AG04450 (cell line): Measurements from ENCODE around the gene TBCCD1. TPM values are rescaled to one million over a fixed set of nuclear protein-coding genes. Genes with fewer than 3 reads are reported as not detected.
A peak's percentile ranks its signal among the peaks of the same experiment; 100 is the strongest.

Experiments used
- CTCF ChIA-PET: fragments of 300-600, 350-600 bp; formaldehyde crosslinking; extraction: SDS; loops from one replicate; lab custom pipeline; 2022; ENCODE audit warnings: antibody characterized with exemption, inconsistent platforms; lab: Charles Lee
- POLR2A ChIA-PET: fragments of 350-600 bp; formaldehyde crosslinking; extraction: SDS; loops from one replicate; lab custom pipeline; 2021; ENCODE audit warnings: antibody characterized with exemption, inconsistent platforms; lab: Yijun Ruan, JAX
- DNase-seq: peaks from one replicate; pipeline ENCODE4 v3.0.0-alpha.2; 2011; ENCODE audit warnings: low read depth, low spot score
- H3K27ac ChIP-seq: one replicate; pipeline ENCODE4 v1.5.1; 2012; ENCODE audit warnings: low read depth, low read length, control low read depth
- H3K27me3 ChIP-seq: one replicate; pipeline ENCODE4 v1.6.0; 2012; ENCODE audit warnings: low read length; ENCODE audit not compliant: control insufficient read depth, insufficient read depth
- H3K4me3 ChIP-seq: 2 replicates; pipeline ENCODE4 v1.5.1; 2011; ENCODE audit warnings: mild to moderate bottlenecking, low read depth, low read length, control low read depth
- H3K9me3 ChIP-seq: 2 replicates; pipeline ENCODE4 v1.5.1; 2012; ENCODE audit warnings: low read length; ENCODE audit not compliant: control insufficient read depth, insufficient read depth
- polyA plus RNA-seq: library from polyadenylated mRNA; depleted of rRNA; stranded (reverse); fragments of >200 nt; gene quantifications from 2 replicates; pipeline ENCODE4 v1.2.3, GENCODE V29; 2011
- TF ChIP-seq, protein P1 (sequence below): IDR thresholded peaks from 2 replicates; pipeline ENCODE4 v1.5.1; 2011; ENCODE audit warnings: low read depth, low read length, control low read depth, inconsistent platforms

The TBCCD1 gene
- polyA plus RNA-seq, 1 experiment, result 13.1 TPM

DNA sequence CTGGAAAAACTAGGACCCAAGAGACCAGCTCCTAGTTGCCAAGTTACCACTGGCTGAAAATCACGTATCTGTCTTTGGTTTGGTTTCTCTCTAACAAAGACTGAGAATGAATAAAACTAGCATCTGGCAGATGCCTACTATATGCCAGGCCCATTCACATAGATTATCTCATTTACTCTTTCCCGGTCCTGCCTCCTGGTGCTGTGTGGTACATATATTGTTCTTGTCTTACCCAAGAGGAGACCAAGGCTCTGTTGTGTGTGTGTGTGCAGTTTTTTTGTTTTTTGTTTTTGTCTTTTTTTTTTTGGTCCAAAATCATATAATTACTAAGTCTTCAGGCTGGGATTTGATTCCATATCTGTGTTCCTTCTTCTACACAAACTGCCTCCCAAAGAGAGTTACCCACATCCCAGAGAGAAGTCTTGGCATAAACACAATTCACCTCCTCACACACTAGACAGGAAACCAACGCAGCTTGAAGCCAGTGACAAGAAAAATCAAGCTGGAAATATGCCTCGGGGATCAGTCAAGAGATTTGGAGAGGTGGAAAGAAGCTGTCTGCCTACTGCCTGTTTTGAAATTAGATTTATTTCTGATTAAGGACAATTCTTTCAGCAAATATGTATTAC, 46.6 kb upstream of the TBCCD1 start:
- ChIA-PET CTCF (interaction anchor here (0.7 to 5.9 kb wide), 27 partner anchors 9 to 1102 kb away, joined by 3 to 186 read pairs (median 7); partner anchors contain the start of genes DNAJB11, EIF4A2, RFC4 and TBCCD1), POLR2A (interaction anchor here (1.9 kb wide), 1 partner anchor 170 kb away, joined by 13 read pairs; the partner anchor contains the start of gene EIF4A2)
- Histone ChIP-seq H3K9me3 (no peaks in the 10 kb centered on the region), H3K27ac (no peak overlapping the region), H3K4me3 (no peak overlapping the region), H3K27me3 (peaks cover 19% of the 10 kb centered on the region)
- TF ChIP-seq, protein P1, sequence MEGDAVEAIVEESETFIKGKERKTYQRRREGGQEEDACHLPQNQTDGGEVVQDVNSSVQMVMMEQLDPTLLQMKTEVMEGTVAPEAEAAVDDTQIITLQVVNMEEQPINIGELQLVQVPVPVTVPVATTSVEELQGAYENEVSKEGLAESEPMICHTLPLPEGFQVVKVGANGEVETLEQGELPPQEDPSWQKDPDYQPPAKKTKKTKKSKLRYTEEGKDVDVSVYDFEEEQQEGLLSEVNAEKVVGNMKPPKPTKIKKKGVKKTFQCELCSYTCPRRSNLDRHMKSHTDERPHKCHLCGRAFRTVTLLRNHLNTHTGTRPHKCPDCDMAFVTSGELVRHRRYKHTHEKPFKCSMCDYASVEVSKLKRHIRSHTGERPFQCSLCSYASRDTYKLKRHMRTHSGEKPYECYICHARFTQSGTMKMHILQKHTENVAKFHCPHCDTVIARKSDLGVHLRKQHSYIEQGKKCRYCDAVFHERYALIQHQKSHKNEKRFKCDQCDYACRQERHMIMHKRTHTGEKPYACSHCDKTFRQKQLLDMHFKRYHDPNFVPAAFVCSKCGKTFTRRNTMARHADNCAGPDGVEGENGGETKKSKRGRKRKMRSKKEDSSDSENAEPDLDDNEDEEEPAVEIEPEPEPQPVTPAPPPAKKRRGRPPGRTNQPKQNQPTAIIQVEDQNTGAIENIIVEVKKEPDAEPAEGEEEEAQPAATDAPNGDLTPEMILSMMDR, result no peak
- no peak for DNase-seq

DNA sequence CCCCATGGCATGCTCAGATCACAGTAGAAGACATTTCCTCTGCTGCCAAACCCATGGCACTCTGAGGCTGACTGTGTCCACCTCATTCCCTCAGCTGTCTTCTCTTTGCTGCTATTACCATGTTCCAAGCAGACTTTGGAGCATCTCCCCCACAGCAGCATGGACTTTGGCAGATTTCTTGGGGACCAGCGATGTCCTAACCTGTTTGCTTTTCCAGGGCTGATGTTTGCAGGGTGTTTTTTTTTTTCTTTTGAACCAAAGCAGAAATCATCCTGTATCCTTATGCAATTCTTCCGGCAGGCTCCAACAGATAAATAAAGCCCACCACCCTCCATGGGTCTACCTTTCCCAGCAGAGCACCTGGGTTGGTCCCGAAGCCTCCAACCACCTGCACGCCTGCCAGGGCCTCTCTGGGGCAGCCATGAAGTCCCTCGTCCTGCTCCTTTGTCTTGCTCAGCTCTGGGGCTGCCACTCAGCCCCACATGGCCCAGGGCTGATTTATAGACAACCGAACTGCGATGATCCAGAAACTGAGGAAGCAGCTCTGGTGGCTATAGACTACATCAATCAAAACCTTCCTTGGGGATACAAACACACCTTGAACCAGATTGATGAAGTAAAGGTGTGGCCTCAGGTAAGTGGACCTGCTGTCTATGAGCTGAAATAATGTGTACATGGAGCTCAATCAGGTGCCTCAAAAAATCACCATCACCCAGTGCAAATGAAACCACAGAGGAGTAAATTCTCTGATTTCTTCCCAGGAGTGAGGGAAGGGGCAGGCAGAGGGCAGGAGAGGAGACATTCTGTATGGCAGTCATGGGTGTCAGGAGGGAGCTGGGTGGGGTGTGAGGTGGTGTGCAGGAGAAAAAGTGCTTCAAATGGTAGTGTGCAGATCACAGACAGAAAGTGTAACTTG, 45.8 kb upstream of the TBCCD1 start, which contains the start of gene AHSG:
Gene AHSG, plus strand, starts transcription at position 340 of the 916 bp plus-strand sequence. Its CDS starts 82 bp downstream, at position 422.
- Histone ChIP-seq H3K4me3 (no peak within 1 kb of the TSS), H3K9me3 (no peaks in the 10 kb centered on the region), H3K27ac (no peak within 1 kb of the TSS), H3K27me3 (peaks cover 17% of the 10 kb centered on the region)
- POLR2A ChIA-PET, result no interaction called here
- no peak for DNase-seq
- CTCF ChIA-PET, result interaction anchor here (1.7 to 5.9 kb wide), 9 partner anchors 12 to 1102 kb away, joined by 4 to 186 read pairs (median 43); partner anchors contain the start of genes DNAJB11 and TBCCD1
- TF ChIP-seq, protein P1, result no peak

GRCh38 chr3:186612065-186612464, 44.9 kb upstream of the TBCCD1 start:
- TF ChIP-seq, protein P1, result no peak
- H3K27me3 ChIP-seq, result peaks cover 17% of the 10 kb centered on the region
- ChIA-PET POLR2A (no interaction called here), CTCF (interaction anchor here (1.7 to 5.9 kb wide), 4 partner anchors 12 to 1104 kb away, joined by 3 to 60 read pairs (median 9); no protein-coding TSS in a partner anchor)
- no peak for DNase-seq
- no peaks in the 10 kb centered on the region for H3K9me3 ChIP-seq
- no peak overlapping the region for H3K4me3 ChIP-seq
- H3K27ac ChIP-seq, result no peak overlapping the region

DNA sequence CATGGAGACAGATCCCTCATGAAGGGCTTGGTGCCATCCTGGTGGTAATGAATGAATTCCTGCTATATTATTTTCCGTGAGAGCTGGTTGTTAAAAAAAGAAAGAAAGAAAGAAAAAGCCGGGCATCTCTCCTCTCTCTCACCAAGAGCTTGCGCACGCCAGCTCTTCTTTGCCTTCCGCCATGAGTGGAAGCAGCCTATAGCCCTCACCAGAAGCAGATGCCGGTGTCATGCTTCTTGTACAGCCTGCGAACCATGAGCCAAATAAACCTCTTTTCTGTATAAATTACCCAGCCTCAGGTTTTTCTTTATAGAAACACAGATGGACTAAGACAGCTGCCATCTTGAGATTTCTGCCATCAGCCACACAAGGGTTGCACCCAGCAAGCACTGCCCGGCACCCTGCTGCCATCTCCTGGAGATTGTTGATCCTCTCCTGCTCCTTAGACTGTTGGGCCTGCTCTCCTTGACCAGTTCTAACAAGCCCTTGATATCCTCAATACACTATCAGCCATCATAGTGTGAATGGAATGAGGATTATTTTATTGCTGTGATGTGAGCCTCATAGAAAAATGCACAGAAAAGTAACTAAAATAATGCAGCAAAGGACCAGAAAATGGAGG, 42.2 kb upstream of the TBCCD1 start:
- CTCF ChIA-PET, result interaction anchor here (1.0 to 2.7 kb wide), 5 partner anchors 8 to 626 kb away, joined by 3 to 14 read pairs (median 5); no protein-coding TSS in a partner anchor
- H3K4me3 ChIP-seq, result no peak overlapping the region
- no peaks in the 10 kb centered on the region for H3K9me3 ChIP-seq
- TF ChIP-seq, protein P1, result peak; percentile 22; the same call in 1 of the 2 replicates
- POLR2A ChIA-PET, result no interaction called here
- DNase-seq, result no peak
- H3K27ac ChIP-seq, result no peak overlapping the region
- H3K27me3 ChIP-seq, result peaks cover 16% of the 10 kb centered on the region
